Uterus (tissue), 2 donors: ENCODE data around the gene DCTN2.

Experiments used
- POLR2A ChIP-seq, 2 donors: fragments of 450-650 bp; IDR thresholded peaks; one replicate each; pipeline ENCODE4 v1.6.1; 2016; ENCODE audit warnings: antibody characterized with exemption in 2 of 2, mild to moderate bottlenecking in 1 of 2, moderate library complexity in 1 of 2
- TF ChIP-seq, protein P1 (sequence below), 4 experiments: fragments of 200-600 bp in 2 of 4; fragments of 450-650 bp in 2 of 4; sonication (generic) in 2 of 4; IDR thresholded peaks; one replicate each; pipeline ENCODE4 v1.5.1; 2016 to 2019; ENCODE audit warnings: antibody characterized with exemption in 4 of 4, mild to moderate bottlenecking in 2 of 4, moderate library complexity in 1 of 4

DNA sequence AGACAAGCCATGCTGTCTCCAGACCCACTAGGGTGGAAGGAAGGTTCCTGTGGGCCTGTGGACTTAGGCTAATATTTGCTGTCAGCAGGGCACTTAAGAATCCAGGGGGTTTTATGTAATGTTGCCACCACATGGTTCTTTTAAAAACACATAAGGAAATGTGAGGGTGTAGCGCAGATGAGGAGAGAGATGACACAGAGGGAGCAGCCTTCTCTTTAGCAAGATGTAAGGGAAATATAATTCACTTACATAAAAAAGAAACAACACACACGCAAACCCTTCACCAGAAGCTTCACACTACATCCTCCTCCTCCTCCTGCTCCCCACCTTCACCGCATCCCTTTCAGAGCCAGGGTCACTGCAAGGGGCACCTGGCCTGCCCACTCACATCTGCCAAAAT lies 39.1 kb upstream of the DCTN2 start:
- TF ChIP-seq, protein P1, sequence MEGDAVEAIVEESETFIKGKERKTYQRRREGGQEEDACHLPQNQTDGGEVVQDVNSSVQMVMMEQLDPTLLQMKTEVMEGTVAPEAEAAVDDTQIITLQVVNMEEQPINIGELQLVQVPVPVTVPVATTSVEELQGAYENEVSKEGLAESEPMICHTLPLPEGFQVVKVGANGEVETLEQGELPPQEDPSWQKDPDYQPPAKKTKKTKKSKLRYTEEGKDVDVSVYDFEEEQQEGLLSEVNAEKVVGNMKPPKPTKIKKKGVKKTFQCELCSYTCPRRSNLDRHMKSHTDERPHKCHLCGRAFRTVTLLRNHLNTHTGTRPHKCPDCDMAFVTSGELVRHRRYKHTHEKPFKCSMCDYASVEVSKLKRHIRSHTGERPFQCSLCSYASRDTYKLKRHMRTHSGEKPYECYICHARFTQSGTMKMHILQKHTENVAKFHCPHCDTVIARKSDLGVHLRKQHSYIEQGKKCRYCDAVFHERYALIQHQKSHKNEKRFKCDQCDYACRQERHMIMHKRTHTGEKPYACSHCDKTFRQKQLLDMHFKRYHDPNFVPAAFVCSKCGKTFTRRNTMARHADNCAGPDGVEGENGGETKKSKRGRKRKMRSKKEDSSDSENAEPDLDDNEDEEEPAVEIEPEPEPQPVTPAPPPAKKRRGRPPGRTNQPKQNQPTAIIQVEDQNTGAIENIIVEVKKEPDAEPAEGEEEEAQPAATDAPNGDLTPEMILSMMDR (IDR thresholded peaks at IDR 0.05) = no peak
- TF ChIP-seq POLR2A (IDR thresholded peaks at IDR 0.05) = no peak
